NT2/D1 (cell line): ENCODE results near the gene HNRNPF.
"Not testable (repeated sequence)": the region's sequence is repeated elsewhere in the genome, so short reads cannot be mapped to it uniquely, and the experiment has no call there.

Experiments
- DNase-seq: peaks from one replicate; pipeline ENCODE4 v3.0.0-alpha.2; 2011; ENCODE audit warnings: low read depth, low spot score
- H3K27me3 ChIP-seq: 2 replicates; pipeline ENCODE4 v1.6.0; 2011; ENCODE audit warnings: mild to moderate bottlenecking; ENCODE audit not compliant: insufficient read length, insufficient read depth
- H3K36me3 ChIP-seq: 2 replicates; pipeline ENCODE4 v1.6.1; 2011; ENCODE audit warnings: mild to moderate bottlenecking, low read length, mixed read lengths; ENCODE audit not compliant: insufficient read depth, insufficient read length
- H3K4me1 ChIP-seq: 2 replicates; pipeline ENCODE4 v1.5.1; 2011; ENCODE audit not compliant: insufficient read depth, insufficient read length
- H3K4me3 ChIP-seq: 2 replicates; pipeline ENCODE4 v1.5.1; 2011; ENCODE audit warnings: low read depth; ENCODE audit not compliant: insufficient read length
- H3K9ac ChIP-seq: 2 replicates; pipeline ENCODE4 v1.6.0; 2011; ENCODE audit warnings: low read depth; ENCODE audit not compliant: insufficient read length
- H3K9me3 ChIP-seq: 2 replicates; pipeline ENCODE4 v1.5.1; 2011; ENCODE audit warnings: mild to moderate bottlenecking, low read length; ENCODE audit not compliant: insufficient read depth
- SUZ12 ChIP-seq: IDR thresholded peaks from 2 replicates; pipeline ENCODE4 v1.6.1; 2011; ENCODE audit not compliant: insufficient read length, insufficient read depth; ENCODE audit errors: extremely low read depth
- YY1 ChIP-seq: IDR thresholded peaks from 2 replicates; pipeline ENCODE4 v1.6.1; 2011; ENCODE audit not compliant: insufficient read length, insufficient read depth
- ZNF274 ChIP-seq: IDR thresholded peaks from 2 replicates; pipeline ENCODE4 v1.6.1; 2011; ENCODE audit warnings: mild to moderate bottlenecking, low read depth, low read length

HNRNPF gene

GRCh38 chr10:43408710-43409384 lies at the start of gene HNRNPF:
HNRNPF (minus strand) TSS chr10:43409186; CDS start chr10:43387884, 21,302 bp downstream.
- Histone ChIP-seq H3K9ac (peak within 1 kb of the TSS; percentile 93), H3K4me1 (peaks cover under 1% of the 10 kb centered on the region), H3K4me3 (peak within 1 kb of the TSS; percentile 79), H3K9me3 (no peaks in the 10 kb centered on the region), H3K36me3 (peaks cover 10% of the 10 kb centered on the region), H3K27me3 (no peaks in the 10 kb centered on the region)
- DNase-seq, result peak; percentile 85
- TF ChIP-seq SUZ12, result no peak
- TF ChIP-seq YY1, result no peak
- TF ChIP-seq ZNF274, result no peak

DNA sequence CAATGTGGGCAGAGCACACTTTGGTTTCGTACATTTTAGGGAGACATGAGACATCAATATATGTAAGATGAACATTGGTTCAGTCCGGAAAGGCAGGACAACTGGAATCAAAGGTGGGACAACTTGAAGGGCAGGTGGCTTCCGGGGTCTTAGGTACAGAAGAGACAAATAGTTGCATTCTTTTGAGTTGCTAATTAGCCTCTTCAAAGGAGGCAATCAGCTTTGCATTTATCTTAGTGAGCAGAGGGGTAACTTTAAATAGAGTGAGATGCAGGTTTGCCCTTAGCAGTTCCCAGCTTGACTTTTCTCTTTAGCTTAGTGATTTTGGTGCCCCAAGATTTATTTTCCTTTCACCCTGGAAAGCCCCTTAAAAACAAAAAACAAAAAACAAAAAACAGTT lies 49.2 kb upstream of the HNRNPF start:
- no peak for TF ChIP-seq ZNF274
- H3K4me1 ChIP-seq, result peaks cover 2% of the 10 kb centered on the region
- no peaks in the 10 kb centered on the region for H3K36me3 ChIP-seq
- no peaks in the 10 kb centered on the region for H3K9me3 ChIP-seq
- no peak for DNase-seq
- no peaks in the 10 kb centered on the region for H3K27me3 ChIP-seq
- H3K9ac ChIP-seq, result no peak overlapping the region
- H3K4me3 ChIP-seq, result no peak overlapping the region

DNA sequence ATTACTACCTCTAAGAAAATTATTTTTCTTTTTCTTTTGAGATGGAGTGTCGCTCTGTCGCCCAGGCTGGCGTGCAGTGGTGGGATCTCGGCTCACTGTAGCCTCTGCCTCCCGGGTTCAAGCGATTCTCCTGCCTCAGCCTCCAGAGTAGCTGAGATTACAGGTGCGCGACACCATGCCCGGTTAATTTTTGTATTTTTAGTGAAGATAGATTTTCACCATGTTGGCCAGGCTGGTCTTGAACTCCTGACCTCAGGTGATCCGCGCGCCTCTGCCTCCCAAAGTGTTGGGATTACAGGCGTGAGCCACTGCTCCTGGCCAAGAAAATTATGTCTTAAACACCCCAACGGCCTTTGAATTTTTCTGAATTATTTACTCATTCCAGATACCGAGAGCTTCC lies 47.6 kb upstream of the HNRNPF start:
- H3K9me3 ChIP-seq, H3K36me3 ChIP-seq, H3K4me3 ChIP-seq, H3K4me1 ChIP-seq, H3K27me3 ChIP-seq, DNase-seq, H3K9ac ChIP-seq: not testable (repeated sequence)

DNA sequence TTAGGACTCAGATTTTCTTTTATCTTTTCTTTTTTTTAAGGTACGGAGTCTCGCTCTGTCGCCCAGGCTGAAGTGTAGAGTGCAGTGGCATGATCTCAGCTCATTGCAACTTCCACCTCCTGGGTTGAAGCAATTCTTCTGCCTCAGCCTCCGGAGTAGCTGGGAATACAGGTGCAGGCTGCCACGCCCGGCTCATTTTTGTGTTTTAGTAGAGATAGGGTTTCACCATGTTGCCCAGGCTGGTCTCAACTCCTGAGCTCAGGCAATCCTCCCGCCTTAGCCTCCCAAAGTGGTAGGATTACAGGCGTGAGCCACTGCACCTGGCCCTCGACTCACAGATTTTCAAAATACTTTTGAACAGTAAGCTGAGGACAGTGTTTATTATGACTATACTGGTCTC lies 45.0 kb upstream of the HNRNPF start:
- H3K27me3 ChIP-seq, H3K36me3 ChIP-seq, H3K9me3 ChIP-seq, H3K4me1 ChIP-seq, H3K4me3 ChIP-seq, H3K9ac ChIP-seq, DNase-seq: not testable (repeated sequence)

GRCh38 chr10:43453266-43453831 lies 44.4 kb upstream of the HNRNPF start:
- Histone ChIP-seq H3K4me1 (peaks cover 2% of the 10 kb centered on the region), H3K9ac (no peak overlapping the region), H3K36me3 (no peaks in the 10 kb centered on the region), H3K9me3 (no peaks in the 10 kb centered on the region), H3K27me3 (no peaks in the 10 kb centered on the region), H3K4me3 (no peak overlapping the region)
- no peak for DNase-seq
- no peak for TF ChIP-seq YY1

GRCh38 chr10:43452356-43452914 lies 43.4 kb upstream of the HNRNPF start:
- Histone ChIP-seq H3K36me3 (no peaks in the 10 kb centered on the region), H3K4me3 (no peak overlapping the region), H3K27me3 (no peaks in the 10 kb centered on the region), H3K4me1 (peaks cover 2% of the 10 kb centered on the region), H3K9ac (no peak overlapping the region), H3K9me3 (peaks cover 5% of the 10 kb centered on the region; the same call in 1 of the 2 replicates)
- DNase-seq, result no peak
- TF ChIP-seq YY1 (no peak), ZNF274 (no peak), SUZ12 (no peak)

GRCh38 chr10:43448742-43449141 lies 39.8 kb upstream of the HNRNPF start:
- no peak overlapping the region for H3K4me3 ChIP-seq
- TF ChIP-seq ZNF274 (no peak), SUZ12 (no peak)

GRCh38 chr10:43446219-43447017 lies 37.4 kb upstream of the HNRNPF start:
- DNase-seq, H3K36me3 ChIP-seq, H3K4me3 ChIP-seq, H3K27me3 ChIP-seq, H3K9ac ChIP-seq, H3K4me1 ChIP-seq: not testable (repeated sequence)
- H3K9me3 ChIP-seq, result peaks cover 18% of the 10 kb centered on the region; the same call in 1 of the 2 replicates

More at GRCh38 chr10:43448742-43449141, 39.8 kb upstream of the HNRNPF start:
- Histone ChIP-seq H3K36me3 (no peaks in the 10 kb centered on the region), H3K4me1 (no peaks in the 10 kb centered on the region), H3K27me3 (no peaks in the 10 kb centered on the region), H3K9me3 (peaks cover 18% of the 10 kb centered on the region; the same call in 1 of the 2 replicates), H3K9ac (no peak overlapping the region)
- no peak for DNase-seq
